ENCODE results near the gene YWHAH.

YWHAH gene

DNA sequence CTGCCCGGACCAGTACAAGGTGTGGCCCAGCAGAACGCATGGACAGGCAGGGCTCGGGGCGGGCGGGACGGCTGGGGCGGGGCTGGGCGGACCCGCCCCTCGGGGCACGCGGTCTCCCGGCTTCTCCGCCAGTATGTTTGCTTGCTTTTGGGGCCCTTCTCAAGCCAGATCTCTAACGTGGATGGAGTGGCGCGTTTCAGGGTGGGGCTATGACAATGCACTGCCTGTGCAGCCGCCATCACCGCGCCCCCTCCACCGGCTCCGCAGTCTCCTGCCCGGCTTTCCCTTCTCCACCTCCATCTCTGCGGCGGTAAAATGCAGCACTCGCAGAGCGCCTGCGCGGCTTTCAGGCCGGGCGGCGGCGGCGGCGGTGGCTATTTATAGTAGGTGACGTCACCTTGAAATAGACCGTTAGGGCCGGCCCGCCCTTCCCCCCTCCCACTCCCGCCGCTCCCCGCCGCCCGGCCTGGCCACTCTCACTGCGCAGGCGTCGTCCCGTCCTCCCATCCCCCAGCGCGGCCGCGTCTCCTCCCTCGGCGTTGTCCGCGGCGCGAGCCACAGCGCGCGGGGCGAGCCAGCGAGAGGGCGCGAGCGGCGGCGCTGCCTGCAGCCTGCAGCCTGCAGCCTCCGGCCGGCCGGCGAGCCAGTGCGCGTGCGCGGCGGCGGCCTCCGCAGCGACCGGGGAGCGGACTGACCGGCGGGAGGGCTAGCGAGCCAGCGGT is at the start of gene YWHAH:
Gene YWHAH, plus strand, starts transcription at position 558 of the 722 bp plus-strand sequence. CDS start 199 bp downstream, outside the sequence.
- H3K27me3 Mint-ChIP-seq (ENCODE audit: low read depth): no peaks in the 10 kb centered on the region
- peak within 1 kb of the TSS; percentile 90 for H3K4me3 Mint-ChIP-seq
- peaks cover 11% of the 10 kb centered on the region for H3K4me1 Mint-ChIP-seq (ENCODE audit: low read depth)
- peak within 1 kb of the TSS; percentile 95 for H3K27ac Mint-ChIP-seq
- H3K36me3 Mint-ChIP-seq (ENCODE audit: low read depth): peaks cover 9% of the 10 kb centered on the region
- no peaks in the 10 kb centered on the region for H3K9me3 Mint-ChIP-seq

DNA sequence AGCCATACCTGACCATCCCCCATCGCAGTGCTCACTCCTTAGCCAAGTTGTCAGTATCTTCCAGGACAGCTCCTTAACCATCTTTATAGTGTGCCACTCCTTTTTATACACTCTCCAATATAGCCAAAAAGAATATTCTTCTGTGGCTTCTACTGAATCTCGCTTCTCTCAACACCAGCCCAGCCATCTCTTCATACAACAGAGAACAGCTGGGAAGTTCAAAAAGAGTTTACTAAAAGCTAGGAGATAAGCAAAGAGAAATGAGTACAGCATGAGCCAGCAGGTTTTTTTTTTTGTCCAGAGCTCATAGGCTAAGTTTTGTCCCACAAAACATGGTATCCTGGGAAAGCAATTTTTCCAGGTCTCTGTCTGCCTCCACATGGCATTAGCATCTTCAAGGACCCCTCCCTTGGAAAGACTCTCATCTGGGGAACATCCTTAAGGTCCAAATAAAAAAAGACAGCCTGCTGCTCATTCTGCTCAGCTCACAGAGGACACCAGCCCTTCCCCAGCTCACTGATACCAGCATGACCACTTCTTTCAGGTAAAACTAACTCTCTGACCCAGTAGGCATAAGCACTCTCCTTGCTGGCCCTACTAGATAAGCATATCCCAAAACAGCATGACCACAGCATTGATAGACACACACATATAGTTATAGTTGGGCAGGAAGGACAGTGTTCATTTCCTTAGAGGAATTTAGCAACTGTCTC is 48.8 kb upstream of the YWHAH start:
- Mint-ChIP-seq H3K4me1 (ENCODE audit: low read depth) (no peaks in the 10 kb centered on the region), H3K9me3 (no peaks in the 10 kb centered on the region), H3K4me3 (no peak overlapping the region), H3K27ac (no peak overlapping the region), H3K27me3 (ENCODE audit: low read depth) (no peaks in the 10 kb centered on the region), H3K36me3 (ENCODE audit: low read depth) (peaks cover 10% of the 10 kb centered on the region)

DNA sequence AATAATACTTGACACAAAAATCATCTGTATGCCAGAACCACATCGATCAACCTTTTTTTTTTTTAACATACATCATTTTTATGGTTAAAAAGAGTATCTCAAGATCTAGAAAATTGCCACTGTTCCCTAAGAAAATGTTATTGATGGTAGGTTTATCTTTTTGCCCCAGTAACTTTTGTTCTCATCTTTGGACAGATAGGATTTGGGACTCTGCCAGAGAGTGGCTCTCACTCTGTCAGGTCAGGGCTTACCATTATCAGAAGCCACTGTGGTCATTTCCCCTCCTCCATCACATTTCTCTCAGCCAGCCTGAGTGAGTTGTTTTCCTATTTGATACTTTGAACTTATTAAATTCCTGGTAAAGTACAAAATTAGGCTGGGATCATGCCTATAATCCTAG is 47.9 kb upstream of the YWHAH start:
- H3K36me3 Mint-ChIP-seq (ENCODE audit: low read depth): peaks cover 12% of the 10 kb centered on the region
- peaks cover 1% of the 10 kb centered on the region for H3K4me1 Mint-ChIP-seq (ENCODE audit: low read depth)
- no peaks in the 10 kb centered on the region for H3K27me3 Mint-ChIP-seq (ENCODE audit: low read depth)
- no peak overlapping the region for H3K27ac Mint-ChIP-seq
- H3K9me3 Mint-ChIP-seq: no peaks in the 10 kb centered on the region
- no peak overlapping the region for H3K4me3 Mint-ChIP-seq

DNA sequence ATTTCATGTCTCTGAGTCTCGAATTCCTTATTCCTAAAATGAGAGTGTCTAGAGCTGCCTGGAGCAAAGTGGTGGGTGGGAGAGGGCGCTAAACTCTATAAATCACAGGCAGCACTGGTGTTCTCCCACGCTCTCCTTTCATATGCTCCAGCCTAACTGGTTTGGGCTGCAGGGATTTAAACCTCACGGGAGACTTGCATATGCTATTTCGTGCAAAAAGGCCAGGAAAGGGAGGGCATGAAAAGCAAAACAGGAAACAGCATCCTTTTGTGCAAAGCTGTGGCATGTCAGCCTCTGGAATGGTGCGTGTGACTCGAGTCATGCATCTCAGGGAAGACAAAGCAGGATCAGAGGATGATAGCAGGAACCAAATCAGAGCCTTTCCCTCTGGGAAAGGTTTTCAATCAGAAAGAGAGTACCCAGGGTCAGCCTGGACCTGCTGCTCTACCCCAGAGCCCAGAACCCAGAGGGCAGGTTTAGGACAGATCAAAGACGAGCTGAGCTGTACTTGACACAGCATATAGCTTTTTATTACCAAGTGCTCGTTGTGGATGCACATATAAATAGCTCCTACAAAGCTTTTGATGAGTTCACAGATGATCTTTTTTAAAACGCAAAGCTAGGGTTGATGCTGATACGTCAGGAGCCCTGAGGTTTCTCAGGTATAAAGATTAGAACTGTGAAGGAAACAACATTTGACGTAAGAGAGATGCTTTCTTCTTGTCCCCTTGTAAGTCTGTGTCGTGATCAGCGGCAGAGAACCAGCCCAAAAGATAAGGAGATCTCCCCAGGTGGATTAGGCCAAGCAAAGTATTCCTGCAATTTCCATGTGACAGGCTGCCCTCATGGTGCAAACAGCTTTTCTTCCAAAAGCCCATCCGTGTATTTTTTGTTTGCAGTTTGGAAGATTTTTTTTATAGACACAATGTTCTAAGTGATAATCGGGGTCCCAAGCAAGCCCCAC is 46.2 kb upstream of the YWHAH start:
- H3K4me1 Mint-ChIP-seq (ENCODE audit: low read depth): peaks cover 1% of the 10 kb centered on the region

DNA sequence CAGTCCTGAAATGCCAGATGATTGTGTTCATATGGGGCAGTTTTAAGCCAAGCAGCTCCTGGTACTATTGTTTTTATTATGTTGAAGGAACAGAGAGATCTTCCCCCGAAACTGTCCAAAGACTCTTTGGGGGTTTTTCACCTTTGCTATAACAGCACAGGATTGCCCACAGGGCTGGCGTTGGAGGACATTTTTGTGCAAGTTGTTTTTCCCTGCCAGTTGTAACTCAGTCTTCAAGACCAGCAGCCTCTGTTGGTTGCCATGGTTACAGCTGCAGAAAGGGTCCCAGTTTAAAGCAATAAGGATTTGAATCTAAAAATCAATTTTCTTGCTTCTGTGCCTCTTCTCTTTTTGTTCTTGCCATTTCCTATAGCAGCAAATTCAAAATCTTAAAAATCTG is 45.4 kb upstream of the YWHAH start:
- Mint-ChIP-seq H3K27me3 (ENCODE audit: low read depth) (no peaks in the 10 kb centered on the region), H3K27ac (no peak overlapping the region), H3K36me3 (ENCODE audit: low read depth) (peaks cover 10% of the 10 kb centered on the region), H3K4me1 (ENCODE audit: low read depth) (peaks cover 1% of the 10 kb centered on the region), H3K9me3 (no peaks in the 10 kb centered on the region), H3K4me3 (no peak overlapping the region)

More for the DNA sequence above, 46.2 kb upstream of the YWHAH start:
- Mint-ChIP-seq H3K27ac (no peak overlapping the region), H3K27me3 (ENCODE audit: low read depth) (no peaks in the 10 kb centered on the region), H3K4me3 (no peak overlapping the region), H3K36me3 (ENCODE audit: low read depth) (peaks cover 10% of the 10 kb centered on the region), H3K9me3 (no peaks in the 10 kb centered on the region)

DNA sequence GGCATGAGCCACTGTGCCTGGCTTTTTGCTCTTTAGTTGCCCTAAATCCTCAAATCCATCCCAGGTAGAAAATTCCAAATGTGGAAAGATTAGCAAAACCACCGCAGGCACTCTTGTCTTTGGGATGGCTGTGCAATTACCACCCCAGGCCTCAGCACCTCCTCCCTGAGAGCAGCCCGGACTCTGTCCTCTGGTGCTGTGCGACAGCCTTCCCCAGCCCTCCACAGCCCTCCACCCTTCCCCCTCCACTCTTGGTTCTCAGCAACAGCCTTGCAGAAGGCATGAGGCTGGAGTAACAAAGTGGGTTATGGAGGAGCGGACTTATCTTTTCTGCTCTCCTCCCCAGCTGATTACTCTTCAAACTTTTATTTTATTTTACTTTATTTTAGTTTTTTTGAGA is 44.7 kb upstream of the YWHAH start:
- no peak overlapping the region for H3K27ac Mint-ChIP-seq
- peaks cover 1% of the 10 kb centered on the region for H3K4me1 Mint-ChIP-seq (ENCODE audit: low read depth)
- H3K9me3 Mint-ChIP-seq: no peaks in the 10 kb centered on the region
- H3K27me3 Mint-ChIP-seq (ENCODE audit: low read depth): no peaks in the 10 kb centered on the region
- no peak overlapping the region for H3K4me3 Mint-ChIP-seq
- H3K36me3 Mint-ChIP-seq (ENCODE audit: low read depth): peaks cover 10% of the 10 kb centered on the region

DNA sequence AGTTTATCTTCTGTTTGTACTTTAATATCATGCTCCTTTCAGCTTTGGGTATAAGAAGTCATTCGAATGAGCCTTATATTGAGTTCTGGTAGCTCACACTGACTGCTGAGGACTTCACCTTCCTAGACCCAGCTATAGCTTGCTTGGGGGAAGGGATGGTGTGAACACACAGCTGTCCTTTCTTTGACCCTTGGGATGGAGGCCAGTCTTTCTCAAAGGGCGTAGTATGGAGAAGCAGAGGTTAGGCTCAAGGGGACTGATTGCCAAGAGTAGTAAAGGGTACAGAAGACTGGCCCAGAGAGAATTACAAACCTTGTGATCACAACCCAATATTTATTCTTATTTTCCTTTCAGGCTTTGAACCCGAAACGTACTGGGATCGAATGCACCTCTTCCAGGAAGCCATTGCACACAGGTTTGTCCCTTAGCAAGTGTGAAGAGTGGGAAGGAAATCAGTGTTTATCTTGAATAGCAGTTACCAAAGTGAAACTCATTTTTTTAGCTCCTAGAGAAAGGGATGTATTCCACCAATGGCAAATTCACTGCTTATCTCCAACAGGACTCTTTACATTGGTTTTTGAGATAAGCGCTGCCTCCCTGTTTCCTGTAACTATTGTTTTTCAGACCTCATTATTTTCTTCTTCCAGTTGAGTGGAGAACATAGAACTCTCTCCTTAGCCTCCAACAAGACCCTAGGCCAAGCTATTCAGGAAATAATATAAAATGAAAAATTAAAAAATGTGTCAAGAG is 42.8 kb upstream of the YWHAH start:
- H3K27ac Mint-ChIP-seq: peak overlapping the region; percentile 41
- H3K27me3 Mint-ChIP-seq (ENCODE audit: low read depth): no peaks in the 10 kb centered on the region
- no peaks in the 10 kb centered on the region for H3K9me3 Mint-ChIP-seq
- peaks cover 5% of the 10 kb centered on the region for H3K36me3 Mint-ChIP-seq (ENCODE audit: low read depth)
- H3K4me3 Mint-ChIP-seq: no peak overlapping the region
- H3K4me1 Mint-ChIP-seq (ENCODE audit: low read depth): peaks cover 1% of the 10 kb centered on the region

DNA sequence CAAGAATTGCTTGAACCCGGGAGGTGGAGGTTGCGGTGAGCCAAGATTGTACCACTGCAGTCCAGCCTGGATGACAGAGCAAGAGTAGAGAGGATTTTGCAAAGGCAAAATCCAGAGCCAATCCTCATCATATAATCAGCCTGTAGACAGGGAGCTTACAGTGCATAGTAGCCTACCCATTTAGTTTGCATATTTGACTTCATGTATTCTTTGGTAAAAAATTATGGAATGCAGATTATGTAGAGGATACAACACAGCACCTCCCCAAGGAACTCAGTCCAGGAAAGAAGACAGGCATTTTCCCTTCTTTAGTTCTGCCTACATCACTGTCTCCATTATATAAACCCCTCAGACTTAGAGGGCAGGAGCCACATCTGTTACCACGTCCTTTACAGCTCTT is 39.7 kb upstream of the YWHAH start:
- Mint-ChIP-seq H3K4me1 (ENCODE audit: low read depth) (peaks cover 1% of the 10 kb centered on the region), H3K36me3 (ENCODE audit: low read depth) (peaks cover 5% of the 10 kb centered on the region), H3K4me3 (no peak overlapping the region), H3K9me3 (no peaks in the 10 kb centered on the region), H3K27me3 (ENCODE audit: low read depth) (no peaks in the 10 kb centered on the region), H3K27ac (no peak overlapping the region)

DNA sequence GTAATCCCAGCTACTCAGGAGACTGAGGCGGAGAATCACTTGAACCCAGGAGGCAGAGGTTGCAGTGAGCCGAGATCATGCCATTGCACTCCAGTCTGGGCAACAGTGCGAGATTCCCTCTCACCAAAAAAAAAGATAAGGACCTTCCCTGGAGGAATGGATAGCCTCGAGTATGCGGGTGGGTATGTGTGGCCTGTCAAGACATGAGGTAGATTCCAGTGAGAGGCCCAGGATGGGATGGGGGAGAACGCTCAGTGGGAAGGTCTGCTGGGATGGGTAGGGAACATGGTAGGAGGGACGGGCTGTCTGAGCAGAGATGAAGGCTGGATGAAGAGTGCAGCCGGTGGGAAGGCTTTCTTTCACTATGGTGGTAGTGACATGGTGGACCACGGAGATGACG is 39.0 kb upstream of the YWHAH start:
- H3K9me3 Mint-ChIP-seq: no peaks in the 10 kb centered on the region
- no peak overlapping the region for H3K4me3 Mint-ChIP-seq
- H3K27ac Mint-ChIP-seq: no peak overlapping the region
- H3K36me3 Mint-ChIP-seq (ENCODE audit: low read depth): peaks cover 5% of the 10 kb centered on the region
- peaks cover 1% of the 10 kb centered on the region for H3K4me1 Mint-ChIP-seq (ENCODE audit: low read depth)
- H3K27me3 Mint-ChIP-seq (ENCODE audit: low read depth): no peaks in the 10 kb centered on the region

DNA sequence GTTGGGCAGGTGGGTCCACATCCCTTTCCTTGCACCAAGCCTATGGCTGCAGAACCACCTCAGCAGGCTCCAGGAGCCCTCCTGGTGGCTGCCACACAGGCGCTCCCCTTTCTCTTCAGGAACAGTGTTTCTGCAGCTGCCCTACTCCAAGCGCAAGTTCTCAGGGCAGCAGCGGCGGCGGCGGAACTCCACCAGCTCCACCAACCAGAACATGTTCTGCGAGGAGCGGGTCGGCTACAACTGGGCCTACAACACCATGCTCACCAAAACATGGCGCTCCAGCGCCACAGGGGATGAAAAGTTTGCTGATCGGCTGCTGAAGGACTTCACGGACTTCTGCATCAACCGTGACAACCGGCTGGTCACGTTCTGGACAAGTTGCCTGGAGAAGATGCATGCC is 38.2 kb upstream of the YWHAH start:
- Mint-ChIP-seq H3K36me3 (ENCODE audit: low read depth) (peaks cover 5% of the 10 kb centered on the region), H3K4me3 (no peak overlapping the region), H3K4me1 (ENCODE audit: low read depth) (peaks cover 1% of the 10 kb centered on the region), H3K27me3 (ENCODE audit: low read depth) (no peaks in the 10 kb centered on the region), H3K9me3 (no peaks in the 10 kb centered on the region), H3K27ac (no peak overlapping the region)

DNA sequence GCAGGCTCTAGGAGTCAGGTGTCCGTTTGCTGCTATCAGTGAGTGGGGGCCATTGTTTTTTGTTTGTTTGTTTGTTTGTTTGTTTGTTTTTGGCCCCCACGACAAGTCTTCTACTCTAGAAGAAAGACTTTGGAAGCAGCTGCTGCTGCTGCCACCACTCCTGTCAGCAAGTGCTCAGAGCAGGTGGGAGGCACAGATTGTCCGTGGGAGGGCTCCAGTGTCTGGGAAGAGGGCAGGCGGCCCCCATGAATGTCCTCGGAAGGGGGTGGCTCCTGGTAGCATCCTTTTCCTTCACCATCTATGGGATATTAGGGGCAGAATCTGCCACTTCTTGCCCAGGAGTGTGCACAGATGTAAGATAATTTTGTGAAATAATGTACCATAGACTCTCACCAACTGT is 37.8 kb upstream of the YWHAH start:
- Mint-ChIP-seq H3K4me1 (ENCODE audit: low read depth) (no peaks in the 10 kb centered on the region), H3K27me3 (ENCODE audit: low read depth) (no peaks in the 10 kb centered on the region), H3K4me3 (no peak overlapping the region), H3K36me3 (ENCODE audit: low read depth) (peaks cover 3% of the 10 kb centered on the region), H3K9me3 (no peaks in the 10 kb centered on the region), H3K27ac (no peak overlapping the region)

DNA sequence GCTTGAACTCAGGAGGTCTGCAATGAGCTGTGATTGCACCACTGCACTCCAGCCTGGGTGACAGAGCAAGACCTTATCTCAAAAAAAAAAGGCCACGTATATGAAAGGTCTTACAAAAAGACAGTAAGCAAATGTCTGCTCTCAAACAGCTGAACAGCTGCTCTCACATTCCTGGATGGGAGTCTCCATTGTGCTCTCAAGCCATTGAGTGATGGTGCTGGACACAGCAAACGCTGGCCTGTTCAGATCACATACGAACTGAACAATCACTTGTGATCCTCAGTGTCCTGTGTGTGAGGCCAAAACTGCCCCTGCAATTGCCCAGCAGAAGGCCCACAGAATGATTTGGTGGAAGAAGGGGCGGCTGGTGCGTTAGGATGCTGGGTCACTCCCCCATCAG is 34.4 kb upstream of the YWHAH start:
- Mint-ChIP-seq H3K27me3 (ENCODE audit: low read depth) (no peaks in the 10 kb centered on the region), H3K4me1 (ENCODE audit: low read depth) (no peaks in the 10 kb centered on the region), H3K9me3 (no peaks in the 10 kb centered on the region), H3K27ac (no peak overlapping the region), H3K4me3 (no peak overlapping the region), H3K36me3 (ENCODE audit: low read depth) (peaks cover 3% of the 10 kb centered on the region)

DNA sequence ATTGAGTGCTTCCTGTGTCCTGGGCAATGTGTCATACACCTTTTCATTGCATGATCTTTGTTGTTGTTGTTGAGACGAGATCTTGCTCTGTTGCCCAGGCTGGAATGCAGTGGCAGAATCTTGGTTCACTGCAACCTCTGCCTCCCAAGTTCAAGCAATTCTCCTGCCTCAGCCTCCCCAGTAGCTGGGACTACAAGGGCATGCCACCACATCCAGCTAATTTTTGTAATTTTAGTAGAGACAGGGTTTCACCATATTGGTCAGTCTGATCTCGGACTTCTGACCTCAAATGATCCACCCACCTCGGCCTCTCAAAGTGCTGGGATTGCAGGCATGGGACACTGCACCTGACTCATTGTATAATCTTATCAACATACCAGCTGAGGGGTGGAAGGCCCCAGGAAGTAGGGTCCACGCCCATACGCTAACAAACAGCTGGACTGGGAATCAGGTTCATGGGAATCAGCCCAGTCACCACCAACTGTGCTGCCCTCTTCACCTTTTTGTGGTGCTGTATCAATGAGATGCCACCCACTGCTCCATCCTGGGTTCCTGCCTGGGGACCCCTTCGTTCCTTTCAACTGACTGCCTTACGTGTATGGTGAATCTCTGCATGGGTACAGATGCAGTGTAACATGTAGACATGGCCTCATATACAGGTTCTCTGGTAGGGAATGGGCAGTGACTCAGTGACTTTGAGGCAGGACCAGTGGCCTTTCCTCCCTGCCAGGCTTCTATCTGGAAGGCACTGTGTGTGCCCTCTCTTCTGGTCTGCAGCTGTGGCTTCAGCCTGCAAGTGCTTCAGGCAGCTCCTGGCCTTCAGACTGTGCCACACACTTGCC is 32.5 kb upstream of the YWHAH start:
- no peak overlapping the region for H3K4me3 Mint-ChIP-seq
- no peaks in the 10 kb centered on the region for H3K9me3 Mint-ChIP-seq
- no peak overlapping the region for H3K27ac Mint-ChIP-seq
- peaks cover 3% of the 10 kb centered on the region for H3K36me3 Mint-ChIP-seq (ENCODE audit: low read depth)
- H3K4me1 Mint-ChIP-seq (ENCODE audit: low read depth): peaks cover 2% of the 10 kb centered on the region
- no peaks in the 10 kb centered on the region for H3K27me3 Mint-ChIP-seq (ENCODE audit: low read depth)
